Kidney (tissue), 22 donors: ENCODE measurements around the gene PRUNE2. TPM values are rescaled to one million over a fixed set of nuclear protein-coding genes. Genes with fewer than 3 reads are reported as not detected.
A peak's percentile ranks its signal among the peaks of the same experiment; 100 is the strongest.
"Not testable (repeated sequence)": the region's sequence is repeated elsewhere in the genome, so short reads cannot be mapped to it uniquely, and the experiment has no call there.

Experiments
- DNase-seq, 5 donors: peaks; one replicate each; pipeline ENCODE4 v3.0.0-alpha.2; 2013 to 2020
- FAIRE-seq: peaks from 2 replicates; lab custom pipeline; 2012; peaks lifted over from hg19 to GRCh38; lab: Jason Lieb, UNC
- H3K27ac ChIP-seq, 2 donors: one replicate each; pipeline ENCODE4 v1.7.0; 2013; ENCODE audit warnings: low read depth in 2 of 2, low read length in 2 of 2, inconsistent platforms in 1 of 2
- H3K27me3 ChIP-seq: one replicate; pipeline ENCODE4 v1.7.1; 2013; ENCODE audit warnings: low read length, inconsistent platforms; ENCODE audit not compliant: control insufficient read depth, insufficient read depth
- H3K36me3 ChIP-seq, 3 donors: one replicate each; pipeline versions ENCODE4 v1.7.0 to v1.7.1; 2013; ENCODE audit warnings: low read length in 3 of 3, control low read depth in 1 of 3, inconsistent platforms in 1 of 3; ENCODE audit not compliant: insufficient read depth in 3 of 3, control insufficient read depth in 2 of 3
- H3K4me1 ChIP-seq, 3 donors: one replicate each; pipeline versions ENCODE4 v1.7.0 to v1.7.1; 2013; ENCODE audit warnings: low read length in 3 of 3, inconsistent platforms in 1 of 3, low read depth in 1 of 3; ENCODE audit not compliant: control insufficient read depth in 2 of 3, insufficient read depth in 2 of 3
- H3K4me3 ChIP-seq, 3 donors: one replicate each; pipeline versions ENCODE4 v1.7.0 to v1.8.1; 2013; ENCODE audit warnings: low read length in 3 of 3, control low read depth in 1 of 3, inconsistent platforms in 1 of 3
- H3K9ac ChIP-seq, 3 donors: one replicate each; pipeline versions ENCODE4 v1.7.0 to v1.7.1; 2013; ENCODE audit warnings: low read length in 3 of 3, control low read depth in 1 of 3, inconsistent platforms in 1 of 3
- H3K9me3 ChIP-seq, 3 donors: one replicate each; pipeline versions ENCODE4 v1.7.0 to v1.7.1; 2013; ENCODE audit warnings: low read length in 3 of 3, control low read depth in 1 of 3, inconsistent platforms in 1 of 3; ENCODE audit not compliant: control insufficient read depth in 2 of 3, insufficient read depth in 1 of 3
- intact Hi-C: fragments of 100-400 bp; cut with DNase I; formaldehyde crosslinking; loops from one replicate; pipeline ENCODE4 v1.11.1; 2022
- long read RNA-seq, 10 donors: library from polyadenylated mRNA in 1 of 10; unstranded in 1 of 10; transcript quantifications; one replicate each; pipeline ENCODE4 v2.0.0 and lab custom pipeline, GENCODE V29; 2021 to 2026
- polyA plus RNA-seq: library from polyadenylated mRNA; stranded (reverse); fragments of 350-450 nt; fragmentation: Illumina TruSeq; extraction: RNeasy Lipid Tissue Mini Kit (QIAGEN cat#74804); gene quantifications from one replicate; pipeline ENCODE4 v1.2.3, GENCODE V29; 2014; ENCODE audit warnings: low read depth, low replicate concordance; ENCODE audit not compliant: insufficient read depth
- total RNA-seq: library from RNA; stranded (reverse); fragmentation: NEBNext Ultra II Directional; extraction: Animal tissue kit (Norgen Biotek cat#: 25700); gene quantifications from one replicate; pipeline ENCODE4 v1.2.1, GENCODE V29; 2021
- TF ChIP-seq, protein P1 (sequence below): IDR thresholded peaks from 3 replicates; pipeline ENCODE4 v1.5.1; 2012; ENCODE audit warnings: mild to moderate bottlenecking, moderate library complexity, borderline replicate concordance; ENCODE audit not compliant: insufficient read depth; ENCODE audit errors: extremely low read depth
- donor health status: control.
- donor health status: control.
- donor health status: control.
- donor health status: control.
- donor health status: control.
- donor health status: DM: yes; HTN: yes; CAD: no.
- donor health status: Normal renal cell carcinoma (clear cell type).

The PRUNE2 gene
- total RNA-seq (65.1 TPM), polyA plus RNA-seq (12.6 TPM)
- long read RNA-seq, donor 1 = 0 reads
- long read RNA-seq, donor 2 = 0 reads
- long read RNA-seq, donor 3 = 0 reads
- long read RNA-seq, donor 4 = 0 reads
- long read RNA-seq, donor 5 = 0 reads
- long read RNA-seq, donor 6 = 0 reads
- long read RNA-seq, donor 7, partial matches to known transcripts = 2 of 13 reads
- long read RNA-seq, donor 7, other reads (novel, unspliced or antisense) = 9 of 13 reads
- long read RNA-seq, donor 8, partial matches to known transcripts = 0 of 1 reads
- long read RNA-seq, donor 8, other reads (novel, unspliced or antisense) = 0 of 1 reads
- long read RNA-seq, donor 9 = 0 reads
- long read RNA-seq, donor 10 = 0 reads

DNA sequence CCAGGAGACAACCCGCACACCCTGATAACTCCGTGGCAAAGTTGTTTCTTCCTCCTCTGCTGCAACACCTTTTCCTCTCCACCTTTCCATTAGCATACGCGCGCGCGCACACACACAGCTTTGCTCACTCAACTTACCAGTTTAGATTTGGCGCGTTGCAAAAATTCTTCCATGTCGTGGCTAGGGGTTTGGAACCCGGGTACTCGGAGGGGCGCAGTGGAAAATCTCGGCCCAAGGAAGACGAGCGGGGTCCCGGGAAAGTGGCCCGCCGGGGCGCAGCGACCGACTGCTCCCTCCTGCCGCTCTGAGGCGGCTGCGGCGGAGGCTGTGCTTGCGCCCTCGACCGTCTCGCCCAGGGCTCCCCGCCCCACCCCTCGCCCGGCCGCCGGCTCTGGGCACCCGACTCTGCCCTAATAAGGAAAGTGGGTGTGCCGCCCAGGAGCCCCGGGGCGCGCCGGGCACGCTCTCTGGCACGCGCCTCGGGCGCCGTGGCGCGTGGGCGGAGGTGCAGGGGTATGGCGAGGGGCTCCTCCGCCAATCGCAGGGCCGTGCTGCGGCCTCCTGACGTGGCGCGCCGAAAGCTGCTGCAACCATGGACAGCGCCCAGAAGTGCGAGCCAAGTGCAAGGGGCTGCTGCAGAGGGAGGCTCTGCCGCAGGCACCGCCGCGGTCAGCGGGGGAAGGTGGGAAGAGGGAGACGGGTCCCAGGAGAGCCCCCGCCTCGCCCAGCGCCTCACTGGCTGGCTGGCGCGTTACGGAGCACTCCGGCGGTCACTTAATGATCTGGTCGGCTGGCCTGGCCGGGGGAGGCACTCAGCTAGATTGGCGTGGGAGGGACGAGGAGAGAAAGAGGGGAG lies at the start of gene PRUNE2:
PRUNE2 (minus strand) TSS at position 324 of the 856 bp plus-strand sequence; CDS start at position 173, 151 bp downstream.
- TF ChIP-seq, protein P1, sequence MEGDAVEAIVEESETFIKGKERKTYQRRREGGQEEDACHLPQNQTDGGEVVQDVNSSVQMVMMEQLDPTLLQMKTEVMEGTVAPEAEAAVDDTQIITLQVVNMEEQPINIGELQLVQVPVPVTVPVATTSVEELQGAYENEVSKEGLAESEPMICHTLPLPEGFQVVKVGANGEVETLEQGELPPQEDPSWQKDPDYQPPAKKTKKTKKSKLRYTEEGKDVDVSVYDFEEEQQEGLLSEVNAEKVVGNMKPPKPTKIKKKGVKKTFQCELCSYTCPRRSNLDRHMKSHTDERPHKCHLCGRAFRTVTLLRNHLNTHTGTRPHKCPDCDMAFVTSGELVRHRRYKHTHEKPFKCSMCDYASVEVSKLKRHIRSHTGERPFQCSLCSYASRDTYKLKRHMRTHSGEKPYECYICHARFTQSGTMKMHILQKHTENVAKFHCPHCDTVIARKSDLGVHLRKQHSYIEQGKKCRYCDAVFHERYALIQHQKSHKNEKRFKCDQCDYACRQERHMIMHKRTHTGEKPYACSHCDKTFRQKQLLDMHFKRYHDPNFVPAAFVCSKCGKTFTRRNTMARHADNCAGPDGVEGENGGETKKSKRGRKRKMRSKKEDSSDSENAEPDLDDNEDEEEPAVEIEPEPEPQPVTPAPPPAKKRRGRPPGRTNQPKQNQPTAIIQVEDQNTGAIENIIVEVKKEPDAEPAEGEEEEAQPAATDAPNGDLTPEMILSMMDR = no peak
- intact Hi-C loops = no loop called here
- Histone ChIP-seq H3K9me3 (no peaks in the 10 kb centered on the region), H3K4me3 (peak within 1 kb of the TSS; percentile 42 to 82 (median 54)), H3K4me1 (peaks cover 0 to 6% (median 0%) of the 10 kb centered on the region in 3 donors), H3K27me3 (peaks cover 30% of the 10 kb centered on the region), H3K27ac (peak within 1 kb of the TSS in 1 of 2 donors; percentile 54), H3K9ac (peak within 1 kb of the TSS in 2 of 3 donors; percentile 2 to 33), H3K36me3 (no peaks in the 10 kb centered on the region)
- DNase-seq = peak; percentile 92 to 96 (median 95)
- FAIRE-seq = no peak

DNA sequence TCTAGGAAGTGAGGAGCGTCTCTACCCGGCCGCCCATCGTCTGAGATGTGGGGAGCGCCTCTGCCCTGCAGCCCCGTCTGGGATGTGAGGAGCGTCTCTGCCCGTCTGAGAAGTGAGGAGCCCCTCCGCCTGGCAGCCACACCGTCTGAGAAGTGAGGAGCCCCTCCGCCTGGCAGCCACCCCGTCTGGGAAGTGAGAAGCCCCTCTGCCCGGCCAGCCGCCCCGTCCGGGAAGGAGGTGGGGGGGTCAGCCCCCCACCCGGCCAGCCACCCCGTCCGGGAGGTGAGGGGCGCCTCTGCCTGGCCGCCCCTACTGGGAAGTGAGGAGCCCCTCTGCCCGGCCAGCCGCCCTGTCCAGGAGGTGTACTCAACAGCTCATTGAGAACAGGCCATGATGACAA lies 49.5 kb upstream of the PRUNE2 start:
- H3K27ac ChIP-seq, DNase-seq, H3K9ac ChIP-seq, H3K4me3 ChIP-seq, H3K36me3 ChIP-seq, H3K9me3 ChIP-seq, H3K27me3 ChIP-seq, H3K4me1 ChIP-seq, FAIRE-seq, intact Hi-C loops: not testable (repeated sequence)

DNA sequence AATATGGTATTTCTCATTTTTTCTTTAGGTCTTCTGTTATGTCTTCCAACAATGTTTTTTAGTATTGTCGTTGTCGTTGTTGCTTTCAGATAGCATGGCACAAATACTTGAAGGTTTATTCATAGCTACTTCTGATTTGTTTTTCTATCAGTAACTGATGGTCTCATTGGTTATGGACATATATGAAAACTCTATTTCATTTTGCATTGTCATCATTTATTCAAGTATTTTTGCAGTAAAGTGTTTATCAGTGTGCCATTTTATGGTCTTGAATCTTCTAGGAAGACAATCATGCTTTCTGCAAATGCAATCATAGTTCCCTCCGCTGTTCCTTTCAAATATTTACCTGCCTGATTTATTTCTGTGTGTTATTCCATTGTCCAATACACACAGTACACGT lies 44.0 kb upstream of the PRUNE2 start:
- no peaks in the 10 kb centered on the region for H3K27me3 ChIP-seq
- intact Hi-C loops = no loop called here
- no peak overlapping the region for H3K27ac ChIP-seq
- DNase-seq = no peak
- H3K9me3 ChIP-seq = no peaks in the 10 kb centered on the region
- H3K4me3 ChIP-seq = no peak overlapping the region
- FAIRE-seq = no peak
- TF ChIP-seq, protein P1 = no peak
- no peaks in the 10 kb centered on the region for H3K4me1 ChIP-seq
- no peak overlapping the region for H3K9ac ChIP-seq
- H3K36me3 ChIP-seq = no peaks in the 10 kb centered on the region

- Histone ChIP-seq H3K9ac (no peak overlapping the region), H3K4me3 (no peak overlapping the region), H3K27ac (no peak overlapping the region), H3K36me3 (no peaks in the 10 kb centered on the region), H3K4me1 (no peaks in the 10 kb centered on the region), H3K27me3 (no peaks in the 10 kb centered on the region), H3K9me3 (no peaks in the 10 kb centered on the region)
- TF ChIP-seq, protein P1 = no peak
- FAIRE-seq (no peak), DNase-seq (no peak)
- intact Hi-C loops = no loop called here
Observed at GRCh38 chr9:76944011-76944410, 38.1 kb upstream of the PRUNE2 start.
